GM19025 (cell line): ENCODE data around the gene MSRB1.
A peak's percentile ranks its signal among the peaks of the same experiment; 100 is the strongest.
"Not testable (repeated sequence)": the region's sequence is repeated elsewhere in the genome, so short reads cannot be mapped to it uniquely, and the experiment has no call there.

Source experiments
- ATAC-seq: cut with Tn5 transposase; IDR thresholded peaks from one replicate; pipeline ENCODE4 v1.9.1; 2021; ENCODE audit warnings: mild to moderate bottlenecking, low read depth, moderate library complexity; ENCODE audit not compliant: unreplicated experiment

MSRB1 gene

GRCh38 chr16:1941162-1942046 lies 1.6 kb downstream of the MSRB1 start:
- ATAC-seq = no peak

- ATAC-seq = no peak
Measured at GRCh38 chr16:1940273-1941161, 2.5 kb downstream of the MSRB1 start.

- not testable (repeated sequence) for ATAC-seq
Measured at GRCh38 chr16:1939833-1940232, 3.2 kb downstream of the MSRB1 start.

- no peak for ATAC-seq
Measured at GRCh38 chr16:1938910-1939309, 4.1 kb downstream of the MSRB1 start.

- no peak for ATAC-seq
Measured at GRCh38 chr16:1938316-1938715, 4.7 kb downstream of the MSRB1 start.

GRCh38 chr16:1936945-1937479 lies 6.0 kb downstream of the MSRB1 start:
- ATAC-seq = no peak

- ATAC-seq = no peak
Measured at GRCh38 chr16:1933097-1933661, 9.8 kb downstream of the MSRB1 start.

- no peak for ATAC-seq
Measured at GRCh38 chr16:1932050-1933028, 10.7 kb downstream of the MSRB1 start.

GRCh38 chr16:1930338-1930720 lies 12.7 kb downstream of the MSRB1 start:
- no peak for ATAC-seq

GRCh38 chr16:1929578-1930337 lies 13.2 kb downstream of the MSRB1 start:
- ATAC-seq = peak; percentile 84

GRCh38 chr16:1929105-1929504 lies 13.9 kb downstream of the MSRB1 start:
- ATAC-seq = no peak

GRCh38 chr16:1926271-1926670 lies 16.7 kb downstream of the MSRB1 start:
- no peak for ATAC-seq

- no peak for ATAC-seq
Measured at GRCh38 chr16:1924095-1924494, 18.9 kb downstream of the MSRB1 start.

GRCh38 chr16:1923299-1924034 lies 19.5 kb downstream of the MSRB1 start:
- no peak for ATAC-seq

- no peak for ATAC-seq
Measured at GRCh38 chr16:1922357-1922756, 20.6 kb downstream of the MSRB1 start.

GRCh38 chr16:1920727-1921171 lies 22.2 kb downstream of the MSRB1 start:
- ATAC-seq = no peak

GRCh38 chr16:1920122-1920521 lies 22.9 kb downstream of the MSRB1 start:
- ATAC-seq = not testable (repeated sequence)

GRCh38 chr16:1919327-1919998 lies 23.5 kb downstream of the MSRB1 start:
- no peak for ATAC-seq
